ENCODE results near the gene KRT7.

The KRT7 gene

DNA sequence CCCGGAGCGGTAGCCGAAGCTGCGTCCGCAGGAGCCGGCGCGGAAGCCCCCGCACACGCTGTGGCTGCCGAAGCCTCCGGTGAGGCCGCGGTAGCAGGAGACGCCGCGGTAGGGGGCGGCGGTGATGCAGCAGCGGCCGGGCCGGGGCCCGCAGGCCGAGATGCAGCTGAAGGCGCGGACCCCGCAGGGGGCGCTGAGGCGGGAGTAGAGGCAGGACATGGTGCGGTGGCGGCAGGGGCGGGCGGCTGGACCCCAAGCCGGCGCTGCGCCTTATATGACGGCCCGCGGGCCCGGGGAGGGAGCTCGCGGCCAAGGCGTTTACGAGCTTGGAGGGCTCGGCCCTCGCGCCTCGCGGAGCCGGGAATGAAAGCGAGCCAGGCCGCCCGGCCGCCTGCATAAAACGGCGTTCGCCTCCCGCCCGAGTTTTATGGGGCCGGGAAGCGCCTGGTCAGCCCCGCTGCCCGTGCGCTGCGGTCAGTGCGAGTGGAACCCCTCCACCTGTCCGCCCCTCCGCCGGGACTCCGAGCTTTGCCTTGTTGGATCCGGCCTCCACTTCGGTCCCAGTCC, 25.4 kb downstream of the KRT7 start:
- DNase-seq = no peak

DNA sequence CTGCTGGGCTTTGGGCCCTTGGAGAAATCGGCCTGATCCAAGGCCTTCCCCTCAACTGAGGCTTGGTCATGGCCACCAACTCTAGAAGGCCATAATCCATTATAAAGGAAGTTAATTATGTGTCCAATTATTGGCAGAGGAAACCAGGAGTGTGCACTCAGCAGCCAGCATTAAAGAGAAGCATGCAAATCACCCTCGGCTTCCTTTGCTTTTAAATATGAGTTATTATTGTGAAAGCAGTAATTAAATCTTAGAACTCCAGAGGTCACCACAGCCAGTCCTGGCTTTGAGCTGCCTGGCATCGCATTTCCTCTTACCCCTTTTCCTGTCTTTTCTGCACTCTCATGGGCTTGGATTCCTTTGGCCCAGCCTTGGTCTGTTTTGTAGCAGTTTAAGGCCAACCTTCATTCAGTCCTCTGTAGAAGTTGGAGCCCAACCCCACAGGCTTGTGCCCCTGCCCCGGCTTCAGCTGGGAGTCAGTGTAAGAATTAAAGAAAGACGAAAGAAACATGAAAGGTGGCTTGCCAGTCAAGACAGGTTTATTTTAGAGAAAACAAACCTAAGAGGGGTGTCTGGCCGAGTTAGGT, 26.7 kb downstream of the KRT7 start:
- DNase-seq = no peak

DNA sequence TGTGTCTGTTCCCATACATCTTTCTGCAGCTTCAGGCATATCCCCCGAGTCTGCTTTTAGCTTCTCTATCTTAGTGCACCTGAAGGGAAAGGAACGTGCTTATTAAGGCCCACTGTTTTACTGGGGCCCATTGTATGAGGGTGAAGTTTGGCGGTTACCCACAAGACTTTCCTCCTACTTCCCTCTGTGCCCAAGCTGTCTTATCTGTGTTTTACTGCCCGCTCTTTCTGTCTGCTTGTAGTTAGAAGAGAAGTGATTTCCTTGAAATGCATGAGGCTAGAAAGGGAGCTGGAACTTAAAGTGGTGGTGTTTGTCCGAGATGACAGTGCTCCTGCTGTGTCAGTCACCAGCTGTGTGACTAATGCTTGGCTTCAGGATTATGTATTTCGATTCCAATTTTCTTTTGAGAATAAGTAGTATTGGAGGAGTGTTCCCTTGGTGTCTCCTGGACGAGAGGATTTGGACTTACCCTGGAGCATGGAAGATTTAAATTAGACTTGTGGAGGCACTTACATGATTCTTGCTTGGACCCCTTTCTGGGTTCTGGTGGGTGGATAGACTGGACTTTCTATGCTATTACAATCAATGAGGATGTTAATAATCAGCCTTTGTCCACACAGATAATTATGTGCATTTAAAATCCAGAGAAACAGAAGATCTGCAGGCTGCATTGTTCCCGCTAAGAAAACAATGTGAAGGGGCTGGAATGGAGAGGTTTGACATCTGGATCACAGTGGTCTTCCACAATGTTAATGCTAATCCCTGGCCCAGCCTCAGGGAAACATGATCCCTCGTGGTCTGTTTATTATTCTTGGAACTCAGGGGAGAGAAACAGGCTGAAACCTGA, 27.5 kb downstream of the KRT7 start:
- DNase-seq = no peak

DNA sequence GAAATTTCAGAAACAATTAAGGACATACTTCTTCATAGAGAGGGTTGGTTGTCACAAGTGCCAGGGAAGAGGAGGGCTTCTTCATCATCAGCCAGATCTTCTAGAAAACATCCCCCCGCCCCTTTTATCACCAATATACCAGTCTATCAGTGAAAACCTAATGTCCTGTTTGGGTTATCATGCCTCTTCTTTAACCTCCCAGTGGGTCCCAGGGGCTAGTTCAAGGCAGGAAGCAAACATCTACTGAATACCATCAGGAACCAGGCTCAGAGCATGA, 28.1 kb downstream of the KRT7 start:
- DNase-seq = no peak

DNA sequence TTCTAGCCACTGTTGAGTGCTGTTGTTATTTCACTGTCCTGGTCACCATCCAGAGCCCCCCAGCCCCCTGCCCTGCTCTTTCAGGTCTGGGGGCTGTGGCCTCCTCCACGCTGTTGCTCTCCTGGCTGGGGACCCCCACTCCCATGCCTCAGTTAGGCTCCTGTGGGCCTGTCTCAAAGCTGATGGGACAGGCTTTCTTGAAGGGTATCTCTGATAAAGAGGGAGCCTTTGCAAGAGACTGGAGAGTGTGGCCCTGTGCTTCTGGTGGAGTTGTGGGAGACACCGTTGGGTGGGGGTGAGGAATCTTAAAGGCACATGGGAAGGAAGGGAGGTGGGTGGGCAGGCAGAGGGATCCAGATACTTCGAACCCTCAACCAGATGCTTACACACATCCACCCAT, 29.2 kb downstream of the KRT7 start:
- no peak for DNase-seq

DNA sequence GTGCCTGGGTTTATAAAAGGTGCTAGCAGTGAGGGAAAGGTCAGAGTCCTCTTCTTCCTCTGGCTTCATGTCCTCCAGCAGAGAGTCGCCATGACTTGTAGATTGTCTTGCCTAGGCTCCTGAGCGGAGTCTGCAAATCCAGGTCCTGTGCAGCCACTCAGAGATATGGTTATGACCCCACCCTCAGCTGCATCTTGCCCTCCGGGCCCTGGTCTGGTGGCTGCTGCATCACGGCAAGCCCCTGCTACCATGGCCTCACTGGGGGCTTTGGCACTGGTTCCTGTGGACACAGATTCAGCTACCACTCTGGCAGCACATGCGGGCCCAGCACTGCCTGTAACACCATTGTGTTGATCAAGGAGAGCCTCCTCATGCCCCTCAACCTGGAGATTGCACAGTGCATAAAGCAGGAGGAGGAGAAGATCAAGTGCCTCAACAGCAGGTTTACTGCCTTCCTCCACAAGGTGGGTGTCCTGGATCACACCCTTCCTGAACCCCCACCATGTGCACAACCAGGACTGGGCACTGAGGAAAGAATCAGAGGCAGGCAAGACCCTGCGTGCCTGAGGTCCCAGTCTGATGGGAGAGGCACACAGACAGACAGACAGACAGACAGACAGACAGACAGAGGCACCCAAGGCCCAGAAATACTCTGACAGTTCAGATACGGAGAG, 30.9 kb downstream of the KRT7 start:
- no peak for DNase-seq

DNA sequence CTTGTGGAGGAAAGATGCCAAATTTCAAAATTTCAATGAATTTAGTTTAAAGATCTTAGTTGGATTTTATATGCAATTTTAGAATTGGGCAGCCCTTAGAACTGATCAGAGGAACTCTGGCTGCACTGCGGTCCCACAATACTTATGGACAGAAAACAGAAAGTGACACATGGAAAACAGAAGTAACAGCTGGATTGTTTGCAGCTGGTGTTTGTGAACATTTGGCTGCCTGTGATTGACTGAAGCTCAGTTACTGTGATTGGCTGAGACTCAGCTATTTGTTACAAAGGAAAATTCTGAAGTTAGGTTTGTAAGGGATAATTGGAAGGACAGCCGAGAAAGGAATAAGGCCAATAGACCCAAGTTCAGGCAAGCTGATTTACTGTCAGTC, 31.4 kb downstream of the KRT7 start:
- DNase-seq = no peak

DNA sequence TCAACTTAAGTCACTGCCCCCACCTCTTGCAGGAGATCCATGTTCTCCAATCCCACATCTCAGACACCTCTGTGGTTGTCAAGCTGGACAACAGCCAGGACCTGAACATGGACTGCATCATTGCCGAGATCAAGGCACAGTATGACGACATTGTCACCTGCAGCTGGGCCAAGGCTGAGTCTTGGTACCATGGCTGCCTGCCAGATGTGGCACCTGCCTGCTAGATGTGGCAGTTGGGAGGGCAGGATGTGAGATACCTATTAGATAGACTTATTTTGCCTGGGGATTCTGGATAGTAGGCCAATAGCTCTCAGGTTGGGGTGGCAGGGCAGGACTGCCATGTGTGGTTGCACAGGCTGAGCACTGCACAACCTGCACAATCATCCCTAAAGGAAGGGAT, 33.5 kb downstream of the KRT7 start:
- no peak for DNase-seq

DNA sequence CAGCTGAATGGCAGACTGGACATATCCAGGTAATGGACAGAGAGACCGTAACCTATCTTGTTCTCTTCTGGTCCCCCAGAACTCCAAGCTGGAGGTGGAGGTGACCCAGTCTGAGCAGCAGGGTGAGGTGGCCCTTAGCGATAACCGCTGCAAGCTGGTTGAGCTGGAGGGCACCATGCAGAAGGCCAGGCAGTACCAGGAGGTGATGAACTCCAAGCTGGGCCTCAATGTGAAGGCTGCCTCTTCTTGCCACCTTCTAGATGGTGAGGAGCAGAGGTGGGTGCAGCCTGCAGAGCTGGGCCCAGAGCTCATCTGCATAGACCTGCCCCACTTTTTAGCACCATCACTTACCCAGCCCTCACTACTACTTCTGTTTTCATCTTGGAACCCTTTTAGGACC, 34.2 kb downstream of the KRT7 start:
- DNase-seq = no peak

DNA sequence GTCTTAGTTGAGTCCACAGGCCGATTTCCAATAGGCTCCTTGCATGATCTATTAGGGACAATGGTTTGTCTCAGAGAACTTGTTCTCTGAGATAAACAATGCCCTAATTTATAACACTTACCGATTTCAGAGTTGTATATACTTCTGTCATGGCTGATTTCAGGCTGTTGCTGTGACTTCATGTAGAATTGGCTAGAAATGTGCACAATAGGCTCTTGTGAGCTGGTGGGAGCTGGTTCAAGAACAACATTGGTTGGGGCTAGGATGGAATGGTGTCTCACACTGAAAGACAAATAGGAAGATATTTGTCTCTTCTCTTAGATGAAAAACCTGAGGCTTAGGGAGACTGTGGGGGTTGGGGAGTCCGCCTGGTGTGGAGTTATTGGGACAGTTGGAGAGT, 34.7 kb downstream of the KRT7 start:
- DNase-seq = no peak

DNA sequence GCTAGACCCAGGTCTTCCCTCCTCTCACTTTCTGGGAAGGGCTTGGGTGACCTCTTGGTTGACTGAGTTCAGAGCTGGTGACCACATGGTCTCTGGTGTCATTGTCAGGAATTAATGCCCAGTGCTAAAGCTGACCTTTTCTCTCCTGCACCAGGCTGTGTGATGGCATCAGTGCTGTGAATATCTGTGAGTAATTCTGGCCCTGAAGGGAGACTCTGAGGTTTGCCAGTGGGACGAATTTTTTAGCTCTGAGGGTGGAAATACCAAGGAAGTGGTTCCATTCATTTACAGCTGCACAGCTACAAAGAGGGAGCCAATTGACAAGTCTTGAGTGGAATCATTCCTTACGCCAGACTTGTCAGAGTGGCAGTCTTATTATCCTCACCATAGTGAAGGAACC, 35.2 kb downstream of the KRT7 start:
- no peak for DNase-seq

DNA sequence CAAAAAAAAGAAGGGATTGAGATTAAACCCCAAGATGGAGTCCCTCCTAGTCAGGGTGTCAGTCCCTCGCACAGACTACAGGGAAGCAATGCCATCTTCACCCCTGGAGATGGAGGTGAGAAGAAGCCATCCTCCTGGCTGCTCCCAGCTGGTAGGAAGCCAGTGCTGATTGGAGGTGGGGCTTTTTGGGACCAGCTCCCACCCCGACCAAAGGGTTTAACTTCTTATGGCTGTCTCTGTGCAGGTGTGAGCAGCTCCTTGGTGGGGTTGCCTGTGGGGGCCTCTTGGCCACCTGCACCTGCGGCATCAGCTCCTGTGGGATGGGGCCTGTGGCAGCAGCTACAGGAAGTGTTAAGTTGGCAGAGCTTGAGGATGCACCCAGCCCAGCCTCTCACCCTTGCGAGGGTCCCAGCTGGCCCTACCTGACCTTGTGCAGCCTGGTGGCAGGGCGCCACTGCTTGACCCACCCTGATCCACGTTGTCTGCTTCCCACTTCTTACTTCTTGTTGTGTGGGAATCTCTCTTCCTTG, 37.6 kb downstream of the KRT7 start:
- no peak for DNase-seq

DNA sequence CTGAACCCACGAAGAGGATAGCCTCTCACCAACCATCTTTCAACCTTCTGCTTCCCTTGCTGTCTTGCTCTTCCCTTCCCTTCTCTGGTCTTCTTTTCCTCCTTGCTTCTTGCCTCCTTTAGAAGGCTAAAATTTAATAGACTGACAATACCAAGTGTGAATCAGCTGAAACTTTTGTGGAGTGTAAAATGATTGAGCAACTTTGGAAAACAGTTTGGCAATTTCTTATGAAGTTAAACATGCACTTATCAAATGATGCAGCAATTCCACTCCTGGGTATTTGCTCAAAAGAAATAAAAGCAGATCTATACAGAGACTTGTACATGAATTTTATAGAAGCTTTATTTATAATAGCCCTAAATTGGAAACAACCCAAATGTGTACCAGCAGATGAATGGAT, 38.1 kb downstream of the KRT7 start:
- DNase-seq = no peak

DNA sequence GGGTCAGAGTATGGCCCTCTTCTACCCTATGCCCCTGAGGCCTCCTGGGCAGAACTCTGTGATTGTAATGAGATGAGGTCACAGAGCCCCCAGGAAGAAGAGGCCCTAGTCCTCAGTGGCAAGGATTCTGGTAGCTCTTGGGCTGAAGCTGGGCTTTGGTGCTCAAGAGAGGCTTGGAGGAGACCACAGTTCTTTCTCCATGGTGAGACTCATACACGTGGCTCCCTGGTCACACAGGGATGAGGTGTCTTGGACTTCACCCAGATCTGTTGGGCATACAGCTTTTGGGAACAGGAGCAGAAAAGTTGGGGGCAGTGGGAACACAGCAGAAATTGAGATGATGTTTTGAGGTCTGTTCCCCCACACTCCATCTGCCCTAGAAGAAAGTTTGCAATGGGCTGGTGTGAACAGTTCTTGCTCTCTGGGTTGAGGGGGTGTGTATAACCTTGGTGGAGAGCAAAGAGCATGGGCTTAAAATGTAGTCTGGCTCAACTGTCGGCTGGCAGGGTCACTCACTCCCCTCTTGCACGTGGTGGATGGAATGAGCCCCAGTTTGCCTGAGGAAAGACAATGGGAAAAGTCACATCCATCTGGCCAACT, 41.6 kb downstream of the KRT7 start, which contains the start of gene KRT86:
Gene KRT86 (plus strand): TSS at position 125 of the 600 bp plus-strand sequence. CDS start 27,272 bp downstream, outside the sequence.
- no peak for DNase-seq

DNA sequence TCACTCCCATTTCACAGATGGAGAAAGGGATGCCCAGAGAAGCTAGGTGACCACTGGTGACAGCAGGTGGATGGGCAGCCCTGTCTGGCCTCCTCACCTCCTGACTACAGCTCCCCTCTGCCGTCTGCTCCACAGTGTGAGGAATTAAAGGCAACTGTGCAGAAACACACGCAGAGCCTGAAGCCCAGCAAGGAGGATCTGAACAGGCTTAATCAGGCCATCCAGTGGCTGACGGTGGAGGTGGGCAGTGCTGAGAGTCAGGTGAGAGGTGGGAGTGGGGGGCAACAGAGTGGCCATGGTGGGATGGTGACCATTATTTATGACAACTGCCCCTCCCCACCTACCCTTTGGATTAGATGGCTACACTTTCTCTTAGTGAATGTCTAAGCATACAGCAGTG, 42.6 kb downstream of the KRT7 start:
- DNase-seq = no peak

DNA sequence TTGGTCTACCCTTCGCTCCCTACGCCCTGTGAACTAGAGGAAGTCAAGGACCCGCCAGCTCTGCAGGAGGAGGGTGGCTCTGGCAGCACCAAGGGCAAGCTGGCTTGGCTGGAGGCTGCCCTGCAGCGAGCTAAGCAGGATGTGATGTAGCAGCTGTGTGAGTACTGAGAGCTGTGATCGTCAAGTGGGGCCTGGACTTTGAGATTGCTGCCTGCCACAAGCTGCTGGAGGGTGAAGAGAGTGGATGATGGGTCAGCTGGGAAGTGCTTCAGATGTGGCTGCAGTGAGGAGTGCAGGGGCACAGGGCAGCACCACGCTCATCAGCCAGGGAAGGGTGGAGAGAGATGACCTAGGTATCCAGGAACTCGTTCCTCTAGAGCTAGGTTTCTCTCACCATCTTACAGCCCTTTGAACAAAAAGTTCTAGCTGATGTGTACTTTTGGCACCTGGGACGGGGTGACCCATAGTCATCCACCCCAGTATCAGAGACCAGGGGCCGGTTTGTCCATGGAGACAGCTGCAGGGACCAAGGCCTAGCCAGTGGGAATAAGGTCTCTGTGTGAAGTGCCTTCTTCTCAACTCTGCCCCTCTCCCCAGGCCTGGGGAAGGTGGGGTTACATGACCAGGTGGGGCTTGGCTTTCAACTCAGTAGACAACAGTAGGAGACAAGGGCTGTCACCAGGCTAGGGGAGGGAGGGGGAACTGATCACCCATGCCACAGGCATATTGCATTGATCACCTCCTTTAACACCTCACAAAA, 44.6 kb downstream of the KRT7 start:
- DNase-seq = no peak

DNA sequence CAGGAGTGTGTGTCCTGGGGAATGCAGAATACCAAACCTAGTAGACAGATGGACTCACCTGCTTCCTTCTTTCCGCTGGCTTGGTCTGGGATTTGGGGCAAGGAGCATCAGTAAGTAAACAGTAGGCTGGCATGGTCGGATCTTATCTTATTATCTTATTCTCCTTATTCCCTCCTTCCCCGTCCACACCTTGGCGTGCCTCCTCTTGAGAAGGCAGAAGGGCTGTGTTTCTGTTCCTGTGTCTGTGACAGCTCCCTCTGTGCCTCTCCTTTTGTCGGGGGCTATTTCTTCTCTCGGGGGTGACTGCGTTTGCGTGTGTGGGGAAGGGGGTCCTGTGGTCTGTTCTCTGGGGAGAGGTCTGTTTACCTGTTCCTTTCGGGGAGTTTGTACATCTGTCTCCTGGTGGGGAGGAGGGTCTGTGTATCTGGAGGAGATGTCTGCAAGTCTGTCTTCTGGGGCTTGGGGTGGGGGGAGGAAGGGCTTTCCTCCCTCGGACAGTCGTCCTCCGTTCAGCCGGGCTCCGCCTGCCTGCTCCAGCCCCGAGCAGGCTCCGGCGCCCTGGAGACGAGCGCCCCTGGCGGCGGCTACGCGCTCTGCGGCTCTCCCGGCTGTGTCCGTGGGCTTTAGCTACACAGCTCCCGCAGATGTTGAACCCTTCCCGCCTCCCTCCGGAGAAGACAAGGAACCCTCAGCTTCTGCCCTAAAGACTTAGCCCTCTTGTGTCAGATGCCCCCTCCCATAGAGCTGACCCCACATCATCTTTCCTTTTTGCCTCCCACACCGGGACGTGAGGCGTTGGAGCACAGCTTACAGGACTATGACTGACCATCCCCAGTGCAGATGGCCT, 45.8 kb downstream of the KRT7 start:
- DNase-seq = peak; percentile 64 to 66

DNA sequence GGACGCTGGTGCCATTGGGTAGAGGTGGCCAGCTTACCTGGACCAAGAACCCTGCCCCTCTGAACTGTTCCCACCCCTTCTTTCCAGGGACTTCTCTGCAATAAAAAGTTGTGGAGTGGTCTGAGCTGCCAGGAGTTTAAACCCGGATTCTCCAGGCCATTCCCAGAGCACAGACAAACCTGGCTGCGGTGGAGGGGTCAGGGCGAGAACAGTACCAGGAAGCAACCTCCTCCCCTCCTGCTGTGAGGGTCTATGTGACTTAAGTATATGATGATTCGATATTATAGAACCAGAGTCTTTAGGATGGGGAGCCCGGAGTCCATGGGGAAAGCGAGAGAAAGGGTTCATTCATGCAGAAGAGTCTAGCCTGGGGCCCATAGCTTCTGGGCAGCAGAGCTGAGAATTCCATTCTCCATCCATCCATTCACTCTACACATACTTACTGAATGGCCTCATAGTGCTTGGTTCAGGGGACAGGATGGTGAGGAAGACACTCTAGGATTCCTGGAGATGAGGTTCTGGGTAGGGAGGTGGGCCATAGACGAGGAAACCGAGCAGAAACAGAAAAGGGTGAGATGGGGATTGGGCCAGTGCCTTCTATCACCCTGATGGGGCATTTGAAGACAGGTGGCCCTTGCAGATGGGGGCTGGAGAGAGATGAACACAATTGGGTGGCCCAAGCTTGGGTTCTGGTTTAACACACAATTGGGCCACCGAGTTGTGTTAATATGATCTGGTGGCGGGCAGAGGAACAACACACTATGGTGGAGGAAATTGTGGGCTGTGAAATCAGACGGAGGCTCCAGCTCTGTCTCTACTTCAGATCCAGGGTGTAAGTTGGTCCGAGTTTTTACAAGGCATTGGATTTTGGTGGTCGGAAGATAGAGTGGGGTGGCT, 46.6 kb downstream of the KRT7 start:
- DNase-seq = no peak

DNA sequence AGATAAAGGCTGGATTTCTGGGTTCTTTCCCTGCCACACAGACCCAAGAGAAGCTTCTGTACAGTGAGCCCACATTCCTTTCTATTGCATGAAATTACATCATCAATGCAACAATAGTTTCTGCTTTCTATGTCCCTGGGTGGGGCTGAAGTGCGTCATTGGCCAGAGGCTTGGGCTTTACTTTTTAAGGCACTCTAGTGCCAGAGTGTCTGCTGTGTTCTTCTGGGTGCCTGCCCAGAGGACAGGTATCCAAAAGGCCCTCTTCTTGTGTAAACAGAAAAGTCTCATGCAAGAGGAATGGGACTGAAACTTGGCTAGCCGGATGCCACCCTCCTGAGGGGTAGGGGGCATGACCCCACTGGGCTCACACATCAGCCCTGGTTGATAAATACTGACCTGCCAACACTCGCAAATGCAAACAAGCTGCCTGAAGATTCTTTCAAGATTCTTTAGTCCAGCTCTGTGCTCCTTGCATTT, 47.3 kb downstream of the KRT7 start:
- DNase-seq = peak in 1 of 2 donors; percentile 52

All from CD4-positive, alpha-beta T cell treated with Interleukin-4 for 1 hour (primary cell).